H1 (cell line): ENCODE results near the gene ENPP1. TPM values are rescaled to one million over a fixed set of nuclear protein-coding genes. Genes with fewer than 3 reads are reported as not detected.

Experiments
- CTCF ChIA-PET: fragments of 300-600 bp; sonication (Branson Sonifier 250); formaldehyde crosslinking; loops from one replicate; lab custom pipeline; 2021; ENCODE audit not compliant: partially characterized antibody; lab: Charles Lee
- POLR2A ChIA-PET: fragments of 300-600 bp; sonication (Branson Sonifier 250); formaldehyde crosslinking; loops from one replicate; lab custom pipeline; 2021; ENCODE audit warnings: inconsistent platforms; ENCODE audit not compliant: partially characterized antibody; lab: Charles Lee
- DNase-seq, 2 experiments: peaks; one replicate each; pipeline versions ENCODE4 v3.0.0 to v3.0.0-alpha.2; 2010 to 2022; ENCODE audit warnings: low spot score in 2 of 2, low read depth in 1 of 2, mixed read lengths in 1 of 2
- FAIRE-seq: peaks from 2 replicates; lab custom pipeline; 2011; peaks lifted over from hg19 to GRCh38; lab: Jason Lieb, UNC
- H2AFZ ChIP-seq: 2 replicates; pipeline ENCODE4 v1.8.1; 2012; ENCODE audit warnings: low read length, inconsistent platforms
- H2AK5ac ChIP-seq: 2 replicates; pipeline ENCODE4 v1.6.1; 2013; ENCODE audit warnings: low read depth, low read length
- H2BK120ac ChIP-seq: replicated peaks from 2 replicates; pipeline ENCODE3; 2013; ENCODE audit warnings: low read depth, low read length, inconsistent platforms
- H2BK12ac ChIP-seq: 2 replicates; pipeline ENCODE4 v1.6.1; 2013; ENCODE audit warnings: low read depth, low read length
- H2BK15ac ChIP-seq: 2 replicates; pipeline ENCODE4 v1.6.1; 2013; ENCODE audit warnings: low read length
- H2BK20ac ChIP-seq: 2 replicates; pipeline ENCODE4 v1.6.1; 2013; ENCODE audit warnings: low read length
- H2BK5ac ChIP-seq: 2 replicates; pipeline ENCODE4 v1.6.1; 2013; ENCODE audit warnings: low read depth, low read length
- H3K14ac ChIP-seq: 2 replicates; pipeline ENCODE4 v1.6.1; 2013; ENCODE audit warnings: inconsistent platforms; ENCODE audit not compliant: insufficient read length
- H3K18ac ChIP-seq: 2 replicates; pipeline ENCODE4 v1.6.1; 2013; ENCODE audit warnings: low read length; ENCODE audit errors: extremely low read depth
- H3K23ac ChIP-seq: 2 replicates; pipeline ENCODE4 v1.6.1; 2013; ENCODE audit warnings: inconsistent platforms; ENCODE audit not compliant: insufficient read length
- H3K23me2 ChIP-seq: 2 replicates; pipeline ENCODE4 v1.6.1; 2013; ENCODE audit warnings: low read depth, low read length
- H3K27ac ChIP-seq: 2 replicates; pipeline ENCODE4 v1.6.1; 2011; ENCODE audit warnings: low read depth, low read length, inconsistent platforms
- H3K27me3 ChIP-seq, 4 experiments: replicated peaks in 1 of 4; 1 replicate in 1 of 4; 2 replicates in 3 of 4; pipeline versions ENCODE4 v1.6.1 to v1.8.1; 2011 to 2013; ENCODE audit warnings: low read length in 3 of 4, mild to moderate bottlenecking in 3 of 4, inconsistent platforms in 2 of 4, mixed read lengths in 2 of 4, moderate library complexity in 1 of 4; ENCODE audit not compliant: control insufficient read depth in 3 of 4, insufficient read depth in 3 of 4; ENCODE audit errors: extremely low read depth in 1 of 4
- H3K36me3 ChIP-seq, 4 experiments: 2 replicates each; pipeline versions ENCODE4 v1.6.1 to v1.8.1; 2011 to 2013; ENCODE audit warnings: mild to moderate bottlenecking in 4 of 4, low read length in 3 of 4, moderate library complexity in 2 of 4, control low read depth in 1 of 4, inconsistent platforms in 1 of 4; ENCODE audit not compliant: insufficient read depth in 4 of 4, control insufficient read depth in 2 of 4
- H3K4ac ChIP-seq: replicated peaks from 2 replicates; pipeline ENCODE3; 2013; ENCODE audit warnings: low read length, low read depth, mixed read lengths, inconsistent platforms; ENCODE audit not compliant: insufficient read length
- H3K4me1 ChIP-seq, 4 experiments: replicated peaks in 1 of 4; 1 replicate in 1 of 4; 2 replicates in 3 of 4; pipeline versions ENCODE4 v1.6.1 to v1.8.1; 2011 to 2013; ENCODE audit warnings: low read length in 3 of 4, inconsistent platforms in 2 of 4, mixed read lengths in 1 of 4; ENCODE audit not compliant: insufficient read depth in 4 of 4, control insufficient read depth in 3 of 4
- H3K4me2 ChIP-seq, 2 experiments: 2 replicates each; pipeline versions ENCODE4 v1.6.1 to v1.8.1; 2011 to 2013; ENCODE audit warnings: low read depth in 2 of 2, low read length in 2 of 2, control low read depth in 1 of 2, inconsistent platforms in 1 of 2, mild to moderate bottlenecking in 1 of 2; ENCODE audit not compliant: insufficient read depth in 1 of 2
- H3K4me3 ChIP-seq, 4 experiments: fragments of 200-600, 300-600 bp in 1 of 4; sonication (generic), shearing (Covaris generic), sonication (Bioruptor Twin) in 1 of 4; 2 replicates each; pipeline versions ENCODE4 v1.5.1 to v1.8.1; 2011 to 2016; ENCODE audit warnings: low read length in 4 of 4, low read depth in 3 of 4, control low read depth in 2 of 4, inconsistent platforms in 2 of 4, mild to moderate bottlenecking in 2 of 4, mixed read lengths in 1 of 4, moderate library complexity in 1 of 4; ENCODE audit not compliant: insufficient read depth in 2 of 4; ENCODE audit errors: extremely low read depth in 1 of 4
- H3K56ac ChIP-seq: replicated peaks from 2 replicates; pipeline ENCODE3; 2013; ENCODE audit warnings: low read depth, mild to moderate bottlenecking, mixed read lengths, low read length, inconsistent platforms; ENCODE audit not compliant: insufficient read length
- H3K79me1 ChIP-seq: 2 replicates; pipeline ENCODE4 v1.6.1; 2013; ENCODE audit warnings: low read depth, low read length, control low read depth
- H3K79me2 ChIP-seq, 2 experiments: 2 replicates each; pipeline versions ENCODE4 v1.6.1 to v1.8.1; 2012 to 2013; ENCODE audit warnings: low read length in 2 of 2, mild to moderate bottlenecking in 2 of 2, inconsistent platforms in 1 of 2; ENCODE audit not compliant: insufficient read depth in 2 of 2, control insufficient read depth in 1 of 2
- H3K9ac ChIP-seq, 4 experiments: replicated peaks in 1 of 4; 1 replicate in 1 of 4; 2 replicates in 3 of 4; pipeline versions ENCODE4 v1.6.1 to v1.8.1; 2011 to 2013; ENCODE audit warnings: low read depth in 3 of 4, low read length in 3 of 4, control low read depth in 2 of 4, mild to moderate bottlenecking in 2 of 4, moderate library complexity in 2 of 4, inconsistent platforms in 1 of 4; ENCODE audit errors: extremely low read depth in 1 of 4
- H3K9me3 ChIP-seq, 2 experiments: 2 replicates each; pipeline versions ENCODE4 v1.6.1 to v1.8.1; 2012 to 2013; ENCODE audit warnings: mild to moderate bottlenecking in 2 of 2, moderate library complexity in 2 of 2, control low read depth in 1 of 2, inconsistent platforms in 1 of 2, low read depth in 1 of 2, low read length in 1 of 2, mixed read lengths in 1 of 2; ENCODE audit not compliant: insufficient read depth in 2 of 2
- H4K20me1 ChIP-seq, 2 experiments: replicated peaks in 1 of 2; 2 replicates each; pipeline versions ENCODE3 to v1.8.1; 2011 to 2013; ENCODE audit warnings: inconsistent platforms in 2 of 2, low read length in 2 of 2, mild to moderate bottlenecking in 1 of 2; ENCODE audit not compliant: insufficient read depth in 2 of 2, control insufficient read depth in 1 of 2
- H4K5ac ChIP-seq: 2 replicates; pipeline ENCODE4 v1.6.1; 2013; ENCODE audit warnings: low read length, low read depth, mixed read lengths, inconsistent platforms; ENCODE audit not compliant: insufficient read length
- H4K8ac ChIP-seq: 2 replicates; pipeline ENCODE4 v1.8.0; 2013; ENCODE audit warnings: mild to moderate bottlenecking, moderate library complexity, low read length, inconsistent platforms; ENCODE audit not compliant: insufficient read depth; ENCODE audit errors: extremely low read depth
- H4K91ac ChIP-seq: replicated peaks from 2 replicates; pipeline ENCODE3; 2013; ENCODE audit warnings: low read length, mixed read lengths, inconsistent platforms; ENCODE audit not compliant: insufficient read length
- CBX5 ChIP-seq: fragments of 300-800, 300-1000 bp; sonication (generic); IDR thresholded peaks from 2 replicates; pipeline ENCODE4 v1.7.1; 2016; ENCODE audit warnings: antibody characterized with exemption, low read length, low read depth
- CHD2 ChIP-seq: IDR thresholded peaks from 2 replicates; pipeline ENCODE4 v1.6.1; 2012; ENCODE audit warnings: low read length, improper control_type of control experiment
- polyA plus RNA-seq, 7 experiments: library from polyadenylated mRNA; depleted of rRNA in 3 of 7; stranded (reverse) in 5 of 7; unstranded in 2 of 7; fragments of >200 nt in 5 of 7; fragments of 200-250 nt in 2 of 7; gene quantifications; 1 replicate in 5 of 7; 2 replicates in 1 of 7; 4 replicates in 1 of 7; pipeline versions ENCODE4 v1.2.1 to v1.2.3, GENCODE V29; 2011 to 2013; ENCODE audit warnings: missing spikeins in 2 of 7, mixed read lengths in 2 of 7
- total RNA-seq: library from RNA; stranded (reverse); fragmentation: NEBNext Ultra II Directional; extraction: Animal tissue kit (Norgen Biotek cat#: 25700); gene quantifications from 2 replicates; pipeline ENCODE4 v1.2.1, GENCODE V29; 2021
- TF ChIP-seq, protein P1 (sequence below): IDR thresholded peaks from 2 replicates; pipeline ENCODE4 v1.6.1; 2012; ENCODE audit warnings: low read length, inconsistent platforms

ENPP1 gene
- total and polyA plus RNA-seq, 2 of the 8 experiments (the other 6 are each of a cell fraction or from before 2014, with no cell fraction given): 10.1 to 39.1 TPM

GRCh38 chr6:131897621-131898020 is 89.8 kb downstream of the ENPP1 start:
- peaks cover 24 to 29% of the 10 kb centered on the region in 2 experiments for H3K9me3 ChIP-seq
- no peak for DNase-seq
- no peak overlapping the region for H2BK12ac ChIP-seq
- peaks cover 0 to 16% of the 10 kb centered on the region in 2 experiments; a peak in 2 of 4 replicates for H3K79me2 ChIP-seq
- H3K4me2 ChIP-seq: no peak overlapping the region
- H3K4me1 ChIP-seq: peaks cover 1 to 8% (median 4%) of the 10 kb centered on the region in 4 experiments; a peak in 6 of 7 replicates
- peaks cover 0 to 16% (median 5%) of the 10 kb centered on the region in 4 experiments; a peak in 3 of 8 replicates for H3K36me3 ChIP-seq
- no peaks in the 10 kb centered on the region; the same call in 1 of the 2 replicates for H3K23me2 ChIP-seq
- CTCF ChIA-PET: interaction anchor here (1.4 kb wide), 2 partner anchors 12 to 24 kb away, joined by 4 to 5 read pairs; no protein-coding TSS in a partner anchor
- H4K5ac ChIP-seq: no peak overlapping the region
- no peak overlapping the region for H3K18ac ChIP-seq
- H2AK5ac ChIP-seq: no peak overlapping the region; the same call in 1 of the 2 replicates
- H3K23ac ChIP-seq: no peak overlapping the region
- H3K79me1 ChIP-seq: no peaks in the 10 kb centered on the region
- H3K27me3 ChIP-seq: no peaks in the 10 kb centered on the region
- H3K4me3 ChIP-seq: no peak overlapping the region
- no peak overlapping the region for H4K91ac ChIP-seq
- no peak overlapping the region for H3K9ac ChIP-seq
- no peak overlapping the region for H3K27ac ChIP-seq
- no peak overlapping the region for H2BK20ac ChIP-seq
- POLR2A ChIA-PET: interaction anchor here (1.0 to 1.9 kb wide), 4 partner anchors 10 to 20 kb away, joined by 3 to 9 read pairs (median 6); no protein-coding TSS in a partner anchor
- H2AFZ ChIP-seq: no peak overlapping the region
- H3K4ac ChIP-seq: no peak overlapping the region
- H2BK120ac ChIP-seq: no peak overlapping the region
- no peak overlapping the region for H2BK15ac ChIP-seq
- H3K14ac ChIP-seq: no peak overlapping the region
- H4K8ac ChIP-seq: no peak overlapping the region
- TF ChIP-seq CBX5 (no peak), CHD2 (no peak)
- TF ChIP-seq, protein P1, sequence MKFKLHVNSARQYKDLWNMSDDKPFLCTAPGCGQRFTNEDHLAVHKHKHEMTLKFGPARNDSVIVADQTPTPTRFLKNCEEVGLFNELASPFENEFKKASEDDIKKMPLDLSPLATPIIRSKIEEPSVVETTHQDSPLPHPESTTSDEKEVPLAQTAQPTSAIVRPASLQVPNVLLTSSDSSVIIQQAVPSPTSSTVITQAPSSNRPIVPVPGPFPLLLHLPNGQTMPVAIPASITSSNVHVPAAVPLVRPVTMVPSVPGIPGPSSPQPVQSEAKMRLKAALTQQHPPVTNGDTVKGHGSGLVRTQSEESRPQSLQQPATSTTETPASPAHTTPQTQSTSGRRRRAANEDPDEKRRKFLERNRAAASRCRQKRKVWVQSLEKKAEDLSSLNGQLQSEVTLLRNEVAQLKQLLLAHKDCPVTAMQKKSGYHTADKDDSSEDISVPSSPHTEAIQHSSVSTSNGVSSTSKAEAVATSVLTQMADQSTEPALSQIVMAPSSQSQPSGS: no peak
- H3K56ac ChIP-seq: no peak overlapping the region
- no peak for FAIRE-seq
- no peak overlapping the region for H2BK5ac ChIP-seq
- H4K20me1 ChIP-seq: no peaks in the 10 kb centered on the region
